Measurements from ENCODE around the gene SBF1.
A peak's percentile ranks its signal among the peaks of the same experiment; 100 is the strongest.

SBF1 gene

DNA sequence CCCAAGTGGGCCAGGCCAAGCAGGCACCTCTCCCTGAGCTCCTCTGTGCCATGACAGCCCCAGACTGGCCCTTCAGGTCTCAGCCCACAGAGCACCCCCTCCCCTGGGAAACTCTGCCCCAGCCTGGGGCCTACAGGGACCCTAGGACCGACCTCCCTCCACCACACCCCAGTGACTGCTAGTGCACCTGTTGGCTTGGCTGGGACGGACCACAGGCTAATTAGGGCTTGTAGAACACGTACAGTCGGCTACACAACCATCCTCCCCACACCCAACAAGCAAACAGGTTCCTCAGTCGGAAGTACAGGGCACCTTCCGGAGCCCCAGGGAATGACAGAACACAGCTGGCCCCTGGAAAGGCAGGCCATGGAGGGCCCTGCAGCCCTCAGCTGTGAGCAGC is 4.3 kb downstream of the SBF1 start:
- Histone ChIP-seq H3K9me3 (ENCODE audit: insufficient read depth, low read depth, low read length) (no peaks in the 10 kb centered on the region), H3K9ac (ENCODE audit: low read depth, low read length, poor library complexity, severe bottlenecking) (peak overlapping the region; percentile 85), H3K27me3 (ENCODE audit: insufficient read depth, low read length, poor library complexity, severe bottlenecking) (no peaks in the 10 kb centered on the region), H3F3A (ENCODE audit: low read depth) (peaks cover 10% of the 10 kb centered on the region; the same call in 1 of the 2 replicates), H3K36me3 (ENCODE audit: insufficient read depth, low read length) (peaks cover 20% of the 10 kb centered on the region; the same call in 1 of the 2 replicates), H3K4me3 (ENCODE audit: low read length, poor library complexity, severe bottlenecking) (peak overlapping the region; percentile 72), H2AFZ (ENCODE audit: low read length) (no peak overlapping the region), H4K20me1 (ENCODE audit: insufficient read depth, low read length, poor library complexity, severe bottlenecking) (peaks cover 36% of the 10 kb centered on the region), H3K79me2 (ENCODE audit: insufficient read depth, low read length) (peaks cover 82% of the 10 kb centered on the region), H3K4me2 (ENCODE audit: low read depth, low read length, poor library complexity, severe bottlenecking) (peak overlapping the region; percentile 94), H3K4me1 (ENCODE audit: insufficient read depth, low read length, poor library complexity, severe bottlenecking) (peaks cover 67% of the 10 kb centered on the region), H3K9me2 (replicated peaks; ENCODE audit: low read depth, low read length) (no peaks in the 10 kb centered on the region)
- TF ChIP-seq EZH2phosphoT487 (IDR thresholded peaks at IDR 0.05; ENCODE audit: borderline replicate concordance), result no peak

DNA sequence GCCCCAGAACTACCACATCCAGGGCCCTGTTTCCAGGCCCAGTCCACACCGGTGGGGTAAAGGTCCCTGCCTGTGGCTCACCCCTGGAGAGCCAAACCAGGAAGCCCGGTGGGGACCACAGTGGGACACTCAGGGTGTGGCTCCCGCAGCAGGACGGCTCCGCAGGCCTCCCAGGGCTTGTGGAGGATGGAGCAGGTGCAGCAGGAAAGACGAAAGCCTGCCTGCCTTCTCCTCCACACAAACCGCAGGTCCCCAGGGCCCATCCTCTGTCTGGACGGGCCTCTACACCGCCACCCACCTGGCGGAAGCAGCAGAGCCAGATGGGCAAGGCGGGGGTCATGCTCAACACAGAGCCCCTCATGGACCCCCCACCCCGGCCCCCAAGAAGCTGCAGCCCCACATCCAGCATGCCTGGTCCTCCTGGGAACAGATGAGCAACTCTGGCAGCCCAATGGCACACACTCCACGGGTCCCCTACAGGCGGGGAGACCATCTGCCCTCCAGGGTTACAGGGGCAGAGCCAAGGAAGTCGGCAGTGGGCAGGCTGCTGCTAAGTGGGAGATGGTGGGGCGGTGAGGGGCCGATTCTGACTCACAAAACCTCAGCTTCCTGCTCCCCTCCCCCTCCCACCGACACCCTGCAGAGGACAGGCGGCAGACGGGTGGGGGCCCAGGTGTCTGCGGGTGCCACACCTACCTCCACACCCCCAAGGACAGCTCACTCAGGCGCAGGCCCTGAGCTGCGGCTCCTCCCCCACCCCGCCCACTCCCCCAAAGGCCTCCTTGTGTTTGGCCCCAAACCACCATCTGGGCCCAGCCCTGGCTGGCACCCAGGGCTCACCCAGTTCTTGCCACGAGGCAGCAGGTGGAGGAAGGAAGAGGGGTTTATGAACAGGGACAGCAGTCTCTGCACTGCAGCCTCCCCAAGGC is 5.2 kb downstream of the SBF1 start:
- H3K9ac ChIP-seq (ENCODE audit: low read depth, low read length, poor library complexity, severe bottlenecking), result peak overlapping the region; percentile 88
- H3K36me3 ChIP-seq (ENCODE audit: insufficient read depth, low read length), result peaks cover 28% of the 10 kb centered on the region; the same call in 1 of the 2 replicates
- H3K4me1 ChIP-seq (ENCODE audit: insufficient read depth, low read length, poor library complexity, severe bottlenecking), result peaks cover 63% of the 10 kb centered on the region
- no peaks in the 10 kb centered on the region for H3K27me3 ChIP-seq (ENCODE audit: insufficient read depth, low read length, poor library complexity, severe bottlenecking)
- H3K79me2 ChIP-seq (ENCODE audit: insufficient read depth, low read length), result peaks cover 86% of the 10 kb centered on the region
- no peaks in the 10 kb centered on the region for H3K9me3 ChIP-seq (ENCODE audit: insufficient read depth, low read depth, low read length)
- no peaks in the 10 kb centered on the region for H3K9me2 ChIP-seq (replicated peaks; ENCODE audit: low read depth, low read length)
- peaks cover 10% of the 10 kb centered on the region; the same call in 1 of the 2 replicates for H3F3A ChIP-seq (ENCODE audit: low read depth)
- H4K20me1 ChIP-seq (ENCODE audit: insufficient read depth, low read length, poor library complexity, severe bottlenecking), result peaks cover 37% of the 10 kb centered on the region
- H3K4me2 ChIP-seq (ENCODE audit: low read depth, low read length, poor library complexity, severe bottlenecking), result peak overlapping the region; percentile 94
- H3K4me3 ChIP-seq (ENCODE audit: low read length, poor library complexity, severe bottlenecking), result peak overlapping the region; percentile 72
- no peak overlapping the region for H2AFZ ChIP-seq (ENCODE audit: low read length)
- TF ChIP-seq, protein P1, sequence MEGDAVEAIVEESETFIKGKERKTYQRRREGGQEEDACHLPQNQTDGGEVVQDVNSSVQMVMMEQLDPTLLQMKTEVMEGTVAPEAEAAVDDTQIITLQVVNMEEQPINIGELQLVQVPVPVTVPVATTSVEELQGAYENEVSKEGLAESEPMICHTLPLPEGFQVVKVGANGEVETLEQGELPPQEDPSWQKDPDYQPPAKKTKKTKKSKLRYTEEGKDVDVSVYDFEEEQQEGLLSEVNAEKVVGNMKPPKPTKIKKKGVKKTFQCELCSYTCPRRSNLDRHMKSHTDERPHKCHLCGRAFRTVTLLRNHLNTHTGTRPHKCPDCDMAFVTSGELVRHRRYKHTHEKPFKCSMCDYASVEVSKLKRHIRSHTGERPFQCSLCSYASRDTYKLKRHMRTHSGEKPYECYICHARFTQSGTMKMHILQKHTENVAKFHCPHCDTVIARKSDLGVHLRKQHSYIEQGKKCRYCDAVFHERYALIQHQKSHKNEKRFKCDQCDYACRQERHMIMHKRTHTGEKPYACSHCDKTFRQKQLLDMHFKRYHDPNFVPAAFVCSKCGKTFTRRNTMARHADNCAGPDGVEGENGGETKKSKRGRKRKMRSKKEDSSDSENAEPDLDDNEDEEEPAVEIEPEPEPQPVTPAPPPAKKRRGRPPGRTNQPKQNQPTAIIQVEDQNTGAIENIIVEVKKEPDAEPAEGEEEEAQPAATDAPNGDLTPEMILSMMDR (conservative IDR thresholded peaks at IDR 0.05; ENCODE audit: low read length), result peak; percentile 33; the same call in 1 of the 2 replicates
- no peak for TF ChIP-seq EZH2phosphoT487 (IDR thresholded peaks at IDR 0.05; ENCODE audit: borderline replicate concordance)

GRCh38 chr22:50468626-50469025 is 6.2 kb downstream of the SBF1 start:
- no peak for TF ChIP-seq EZH2phosphoT487 (IDR thresholded peaks at IDR 0.05; ENCODE audit: borderline replicate concordance)
- TF ChIP-seq, protein P1 (conservative IDR thresholded peaks at IDR 0.05; ENCODE audit: low read length), result no peak
- peak overlapping the region; percentile 72 for H3K4me3 ChIP-seq (ENCODE audit: low read length, poor library complexity, severe bottlenecking)
- H3K36me3 ChIP-seq (ENCODE audit: insufficient read depth, low read length), result peaks cover 38% of the 10 kb centered on the region; the same call in 1 of the 2 replicates
- no peak overlapping the region for H2AFZ ChIP-seq (ENCODE audit: low read length)
- H4K20me1 ChIP-seq (ENCODE audit: insufficient read depth, low read length, poor library complexity, severe bottlenecking), result peaks cover 31% of the 10 kb centered on the region
- no peaks in the 10 kb centered on the region for H3K27me3 ChIP-seq (ENCODE audit: insufficient read depth, low read length, poor library complexity, severe bottlenecking)
- peak overlapping the region; percentile 94 for H3K4me2 ChIP-seq (ENCODE audit: low read depth, low read length, poor library complexity, severe bottlenecking)
- peak overlapping the region; percentile 88 for H3K9ac ChIP-seq (ENCODE audit: low read depth, low read length, poor library complexity, severe bottlenecking)
- peaks cover 79% of the 10 kb centered on the region for H3K79me2 ChIP-seq (ENCODE audit: insufficient read depth, low read length)
- H3K4me1 ChIP-seq (ENCODE audit: insufficient read depth, low read length, poor library complexity, severe bottlenecking), result peaks cover 61% of the 10 kb centered on the region
- no peaks in the 10 kb centered on the region for H3K9me3 ChIP-seq (ENCODE audit: insufficient read depth, low read depth, low read length)
- H3K9me2 ChIP-seq (replicated peaks; ENCODE audit: low read depth, low read length), result no peaks in the 10 kb centered on the region
- peaks cover 10% of the 10 kb centered on the region; the same call in 1 of the 2 replicates for H3F3A ChIP-seq (ENCODE audit: low read depth)

All from Loucy (cell line).